SW 1271 (cell line): ENCODE measurements around the gene MCRIP2.
"Not testable (repeated sequence)": the region's sequence is repeated elsewhere in the genome, so short reads cannot be mapped to it uniquely, and the experiment has no call there.

Experiments used
- DNase-seq, 2 experiments: peaks; one replicate each; lab custom pipeline; 2025; lab: John Stamatoyannopoulos, UW

The MCRIP2 gene

GRCh38 chr16:641326-642188, at the start of gene MCRIP2:
Gene MCRIP2, plus strand, starts transcription at chr16:641828. Its CDS starts 164 bp downstream, at chr16:641992.
- peak in 1 of 2 experiments; percentile 50 for DNase-seq

GRCh38 chr16:591892-592517, 49.6 kb upstream of the MCRIP2 start:
- no peak for DNase-seq

DNA sequence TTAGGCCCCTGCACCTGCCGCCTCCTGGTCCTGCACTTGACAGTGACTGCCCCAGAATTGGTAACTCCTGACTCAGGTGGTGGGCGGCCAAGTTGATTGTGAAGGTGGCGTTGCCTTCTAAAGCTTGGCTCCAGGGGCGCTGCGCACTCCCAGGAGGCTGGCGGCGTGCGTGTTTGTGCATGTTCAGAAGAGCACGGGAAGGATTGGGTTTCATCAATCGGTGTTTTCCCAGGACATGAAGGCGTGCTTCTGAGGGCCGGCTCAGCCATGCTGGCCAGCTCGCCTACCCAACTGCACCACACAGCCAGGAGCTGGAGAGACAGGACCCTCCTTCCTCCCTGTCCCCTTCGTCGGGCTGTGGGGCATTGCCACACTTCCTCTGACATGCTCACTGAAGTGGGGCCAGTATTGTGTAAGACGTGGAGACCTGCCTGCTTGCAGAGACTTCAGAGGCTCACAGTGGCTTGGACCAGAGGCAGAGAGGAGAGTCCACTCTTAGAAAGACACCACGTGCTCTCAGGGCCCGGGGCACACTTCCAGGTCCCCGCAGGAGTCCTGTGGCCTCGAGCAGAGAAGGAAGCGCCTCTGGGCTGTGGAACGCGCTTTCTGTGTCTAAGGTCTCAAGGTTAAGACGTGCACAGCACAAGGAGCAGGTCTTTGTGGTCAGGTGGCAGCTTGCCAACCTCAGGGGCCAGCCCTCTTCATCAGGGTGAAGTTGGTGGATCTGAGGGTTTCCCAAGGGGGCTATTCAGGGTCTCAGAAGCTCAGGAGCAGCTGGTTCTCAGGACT, 48.9 kb upstream of the MCRIP2 start:
- DNase-seq, result no peak

- no peak for DNase-seq
These were observed 48.2 kb upstream of the MCRIP2 start for GRCh38 chr16:593406-593805.

DNA sequence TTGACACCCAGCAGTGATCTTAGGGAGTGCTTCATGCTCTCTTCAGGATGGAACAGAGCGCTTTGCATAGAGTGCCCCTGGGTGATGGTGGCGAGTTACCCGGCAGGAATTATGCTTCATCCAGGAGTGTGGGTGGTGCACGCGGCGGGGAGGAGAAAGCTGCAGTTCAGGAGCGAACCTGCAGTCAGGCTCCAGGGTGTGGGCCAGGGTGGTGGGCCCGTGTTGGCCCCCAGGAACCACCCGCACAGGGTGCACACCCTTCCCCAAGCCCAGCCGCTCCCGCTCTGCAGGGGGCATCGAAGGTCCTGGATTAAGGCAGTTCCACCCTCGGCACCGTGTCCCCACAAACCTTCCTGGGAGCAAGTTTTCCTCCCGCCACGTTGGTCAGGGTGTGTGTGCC, 47.8 kb upstream of the MCRIP2 start:
- no peak for DNase-seq

DNA sequence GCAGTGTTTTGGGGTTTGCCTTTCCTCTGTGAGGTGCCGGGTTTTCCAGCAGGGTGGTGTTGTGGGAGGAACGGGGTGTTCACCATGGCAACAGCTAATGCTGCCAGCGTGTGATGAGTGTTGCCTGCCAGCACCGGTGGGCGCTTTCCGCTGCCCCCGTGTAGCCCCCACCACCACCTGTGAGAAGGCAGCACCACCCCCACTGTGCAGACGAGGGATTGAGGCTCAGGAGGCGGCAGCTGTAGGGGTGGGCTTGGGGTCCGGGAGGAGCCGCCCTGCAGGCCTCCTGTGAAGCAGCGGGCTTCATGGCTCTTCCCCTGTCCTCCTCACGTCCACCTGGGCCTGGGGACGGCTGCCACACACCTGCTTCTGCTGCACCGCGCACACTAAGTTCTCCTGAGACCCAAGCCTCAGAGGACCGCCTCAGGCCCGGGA, 46.5 kb upstream of the MCRIP2 start:
- no peak for DNase-seq

GRCh38 chr16:595942-596735, 45.5 kb upstream of the MCRIP2 start:
- no peak for DNase-seq

DNA sequence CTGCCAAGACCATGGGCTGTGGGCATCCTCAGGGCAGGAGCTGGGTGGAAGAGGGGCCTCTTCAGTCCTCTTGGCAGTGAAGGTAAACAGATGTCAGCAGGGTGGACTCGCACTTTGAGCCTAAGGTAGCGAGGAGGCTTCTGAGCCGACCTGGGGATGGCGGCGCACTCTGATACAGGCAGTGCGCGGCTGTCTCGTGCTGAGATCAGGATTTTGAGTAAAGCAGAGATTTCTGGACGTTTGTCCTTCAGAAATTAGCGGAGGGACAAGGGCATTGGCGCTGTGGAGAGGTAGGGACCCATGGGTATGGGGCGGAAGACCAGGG, 44.9 kb upstream of the MCRIP2 start:
- DNase-seq, result no peak

- DNase-seq, result not testable (repeated sequence)
These were observed 44.0 kb upstream of the MCRIP2 start for GRCh38 chr16:597655-598054.

GRCh38 chr16:598823-599739, 42.5 kb upstream of the MCRIP2 start:
- no peak for DNase-seq

DNA sequence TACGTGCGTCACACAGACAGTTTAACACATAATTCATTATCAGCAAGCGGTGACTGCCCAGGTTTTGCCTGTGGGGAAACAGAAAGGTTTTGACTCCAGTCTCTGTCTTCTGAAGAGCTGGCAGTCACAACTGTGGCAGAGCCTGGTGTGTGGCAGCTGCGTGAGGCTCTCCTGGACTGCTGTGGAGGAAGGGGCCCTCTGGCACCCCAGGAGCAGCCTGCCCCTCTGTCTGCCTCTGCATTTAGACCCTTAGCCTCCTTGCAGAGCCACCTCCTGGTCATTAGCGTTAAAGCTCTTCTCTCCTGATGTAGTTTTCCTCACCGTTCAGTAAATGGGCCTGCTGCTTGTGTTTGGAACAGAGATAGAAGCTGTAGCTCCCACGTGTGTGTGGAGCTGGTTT, 40.8 kb upstream of the MCRIP2 start:
- no peak for DNase-seq

GRCh38 chr16:603933-604332, 37.7 kb upstream of the MCRIP2 start:
- DNase-seq, result no peak

DNA sequence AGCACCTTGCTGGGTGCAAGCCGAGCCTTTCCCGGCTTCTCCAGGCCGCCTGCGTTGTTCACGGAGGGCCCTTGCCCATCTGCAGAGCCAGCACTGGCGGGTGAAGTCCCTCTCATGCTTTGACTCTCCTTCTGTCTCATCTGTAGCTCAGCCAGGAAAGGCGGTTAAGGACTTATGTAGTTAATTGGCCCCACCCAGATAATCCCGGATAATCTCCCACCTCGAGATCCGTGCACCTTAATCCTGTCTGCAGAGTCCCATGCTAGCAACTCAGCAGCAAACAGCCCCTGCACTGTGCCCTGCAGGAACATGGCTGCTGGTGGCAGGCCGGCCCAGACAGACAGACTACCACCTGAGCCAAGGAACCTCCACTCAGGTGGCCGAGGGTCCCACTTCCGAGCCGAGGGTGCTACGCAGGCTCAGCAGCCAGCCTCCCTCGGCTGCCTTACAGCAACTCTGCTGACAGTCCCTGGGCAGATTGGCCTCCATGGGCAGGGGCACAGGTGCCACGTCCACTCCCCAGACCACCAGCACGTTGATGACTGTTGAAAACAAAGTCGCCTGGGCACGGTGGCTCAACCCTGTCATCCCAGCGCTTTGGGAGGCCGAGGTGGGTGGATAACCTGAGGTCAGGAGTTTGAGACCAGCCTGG, 34.8 kb upstream of the MCRIP2 start:
- DNase-seq, result no peak

GRCh38 chr16:608019-608418, 33.6 kb upstream of the MCRIP2 start:
- no peak for DNase-seq

DNA sequence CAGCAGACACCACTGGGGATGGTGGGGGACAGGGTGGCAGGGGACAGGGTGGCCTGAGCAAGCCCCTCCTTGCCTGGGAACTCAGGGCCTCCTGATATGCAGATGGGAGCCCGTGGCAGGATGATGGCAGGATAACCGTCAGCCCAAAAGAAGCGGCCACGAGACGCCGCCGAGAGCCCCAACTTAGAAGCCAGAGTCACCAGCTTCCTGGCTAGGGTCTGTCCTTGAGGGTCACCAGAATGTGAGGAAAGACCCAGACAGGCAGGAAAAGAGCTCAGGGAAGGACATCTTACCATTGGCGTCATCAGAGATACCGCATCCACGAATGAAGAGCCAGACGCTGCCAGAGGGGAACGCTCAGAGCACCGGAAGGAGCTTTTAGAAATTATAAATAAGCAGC, 32.3 kb upstream of the MCRIP2 start:
- DNase-seq, result no peak

DNA sequence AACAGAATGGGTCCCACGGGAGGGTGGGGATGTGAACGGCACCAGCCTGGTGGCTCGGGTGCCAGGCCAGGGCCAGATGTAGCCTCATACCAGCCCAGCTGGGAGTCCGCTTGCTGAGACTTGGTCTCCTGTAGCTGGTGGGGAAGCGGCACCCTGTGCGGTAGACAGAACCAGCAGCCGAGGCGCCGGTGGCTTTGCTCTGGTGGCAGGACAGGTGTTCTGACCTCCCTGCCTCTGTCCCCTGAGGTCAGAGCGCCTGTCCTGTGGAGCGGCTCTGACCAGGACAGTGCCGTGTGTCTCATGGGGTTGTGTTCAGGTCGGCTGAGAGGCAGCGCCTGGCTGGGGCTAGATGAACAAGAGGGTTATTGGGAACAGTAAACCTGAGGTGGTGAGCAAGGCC, 31.6 kb upstream of the MCRIP2 start:
- no peak for DNase-seq

DNA sequence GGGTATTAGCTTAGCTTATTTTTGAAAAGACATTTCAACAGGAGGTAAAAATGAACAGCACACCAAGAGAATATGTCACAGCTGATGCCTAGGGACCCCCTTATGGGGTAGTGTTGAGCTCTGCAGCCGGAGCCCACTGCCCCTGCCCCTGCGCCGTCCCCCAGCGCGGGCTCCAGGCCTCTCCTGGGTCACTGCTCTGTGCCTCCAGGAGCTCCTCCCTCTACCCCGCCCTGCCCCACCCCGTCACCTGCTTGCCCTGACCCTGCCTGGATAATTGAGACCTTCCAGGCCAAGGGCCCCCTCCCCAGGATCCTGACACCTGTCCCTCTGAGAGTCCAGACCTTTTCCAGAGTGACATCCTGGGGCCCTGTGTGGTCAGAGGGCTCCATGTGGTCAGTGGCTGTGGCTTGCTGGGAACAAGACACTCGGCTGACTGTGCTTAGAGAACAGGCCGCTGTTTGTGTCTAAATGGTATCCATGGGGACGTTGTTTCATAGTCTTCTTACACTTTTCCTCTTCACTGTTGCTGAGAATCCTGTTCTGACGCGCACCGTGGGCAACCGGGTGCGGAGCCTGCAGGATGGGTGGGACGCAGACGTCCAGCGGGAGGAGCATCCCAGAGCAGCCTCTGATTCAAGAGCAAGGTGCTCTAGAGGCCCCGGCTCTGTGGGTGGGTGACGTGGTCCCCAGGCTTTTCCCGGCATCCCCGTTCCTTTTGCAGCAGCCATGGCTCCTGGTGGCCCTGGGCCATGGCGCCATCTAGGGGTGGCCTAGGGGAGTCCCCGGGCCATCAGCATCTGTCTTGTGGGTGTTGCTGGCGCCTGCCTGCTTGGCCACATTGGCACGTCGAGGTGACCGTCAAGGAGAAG, 30.9 kb upstream of the MCRIP2 start:
- no peak for DNase-seq

- DNase-seq, result no peak
These were observed 26.5 kb upstream of the MCRIP2 start for GRCh38 chr16:615122-615521.
